A673 (cell line): ENCODE measurements around the gene TMEM132C. TPM values are rescaled to one million over a fixed set of nuclear protein-coding genes. Genes with fewer than 3 reads are reported as not detected.

Experiments used
- BruUV-seq: library from RNA; stranded (reverse); fragments of 400-500 nt; replicated peaks from 2 replicates; lab custom pipeline; 2021; lab: Mats Ljungman, UMichigan
- CTCF ChIA-PET: fragments of 300-600 bp; sonication (Branson Sonifier 250); formaldehyde crosslinking; loops from one replicate; lab custom pipeline; 2022; ENCODE audit warnings: antibody characterized with exemption; lab: Charles Lee
- POLR2A ChIA-PET: fragments of 300-600 bp; sonication (Branson Sonifier 250); formaldehyde crosslinking; loops from one replicate; lab custom pipeline; 2022; ENCODE audit warnings: antibody characterized with exemption; ENCODE audit not compliant: low non-redundant PET; lab: Charles Lee
- DNase-seq: peaks from one replicate; pipeline ENCODE4 v3.0.0-alpha.2; 2015; ENCODE audit warnings: low spot score
- H3K27ac ChIP-seq: fragments of 200-600 bp; sonication (generic); 2 replicates; pipeline ENCODE4 v1.5.1; 2016; ENCODE audit warnings: mixed run types, low read depth, mild to moderate bottlenecking, mixed read lengths, antibody characterized with exemption, low read length; ENCODE audit not compliant: poor library complexity, severe bottlenecking
- H3K27me3 ChIP-seq: fragments of 200-600 bp; sonication (generic); replicated peaks from 2 replicates; pipeline ENCODE4 v1.6.1; 2017; ENCODE audit warnings: mixed run types, low read depth, mild to moderate bottlenecking, mixed read lengths, antibody characterized with exemption, low read length; ENCODE audit not compliant: insufficient read depth, poor library complexity
- H3K36me3 ChIP-seq: fragments of 200-600 bp; sonication (generic); 2 replicates; pipeline ENCODE4 v1.6.1; 2016; ENCODE audit warnings: mixed run types, mild to moderate bottlenecking, mixed read lengths, antibody characterized with exemption, low read length; ENCODE audit not compliant: insufficient read depth, poor library complexity, severe bottlenecking
- H3K4me1 ChIP-seq: fragments of 200-600 bp; sonication (generic); 2 replicates; pipeline ENCODE4 v1.6.1; 2017; ENCODE audit warnings: mixed run types, mild to moderate bottlenecking, mixed read lengths, antibody characterized with exemption, low read length; ENCODE audit not compliant: insufficient read depth, poor library complexity, severe bottlenecking
- H3K4me3 ChIP-seq: fragments of 200-600 bp; sonication (generic); 2 replicates; pipeline ENCODE4 v1.5.1; 2016; ENCODE audit warnings: low read depth, mixed run types, mild to moderate bottlenecking, mixed read lengths, low read length; ENCODE audit not compliant: poor library complexity, severe bottlenecking
- H3K9me3 ChIP-seq: fragments of 200-600 bp; sonication (generic); 2 replicates; pipeline ENCODE4 v1.6.1; 2016; ENCODE audit warnings: mixed run types, low read depth, mild to moderate bottlenecking, mixed read lengths, antibody characterized with exemption, low read length; ENCODE audit not compliant: poor library complexity, severe bottlenecking
- EZH2 ChIP-seq: fragments of 200-600 bp; sonication (generic); IDR thresholded peaks from 2 replicates; pipeline ENCODE4 v1.6.1; 2017; ENCODE audit warnings: borderline replicate concordance, low read depth, mild to moderate bottlenecking, mixed read lengths, antibody characterized with exemption, low read length; ENCODE audit not compliant: poor library complexity, severe bottlenecking
- intact Hi-C: fragments of 100-400 bp; cut with micrococcal nuclease; formaldehyde crosslinking; loops from one replicate; pipeline ENCODE4 v1.10.0; 2022; ENCODE audit not compliant: unreplicated experiment
- total RNA-seq: library from RNA; stranded (reverse); gene quantifications from 2 replicates; pipeline ENCODE4 v1.2.3, GENCODE V29; 2021
- TF ChIP-seq, protein P1 (sequence below): fragments of 300-800, 200-600 bp; sonication (generic); conservative IDR thresholded peaks from 2 replicates; pipeline ENCODE4 v1.5.1; 2017; ENCODE audit warnings: low read depth, mild to moderate bottlenecking, antibody characterized with exemption, low read length, moderate library complexity, mixed read lengths

TMEM132C gene
- total RNA-seq, 1 experiment from 2014 or later = not detected

DNA sequence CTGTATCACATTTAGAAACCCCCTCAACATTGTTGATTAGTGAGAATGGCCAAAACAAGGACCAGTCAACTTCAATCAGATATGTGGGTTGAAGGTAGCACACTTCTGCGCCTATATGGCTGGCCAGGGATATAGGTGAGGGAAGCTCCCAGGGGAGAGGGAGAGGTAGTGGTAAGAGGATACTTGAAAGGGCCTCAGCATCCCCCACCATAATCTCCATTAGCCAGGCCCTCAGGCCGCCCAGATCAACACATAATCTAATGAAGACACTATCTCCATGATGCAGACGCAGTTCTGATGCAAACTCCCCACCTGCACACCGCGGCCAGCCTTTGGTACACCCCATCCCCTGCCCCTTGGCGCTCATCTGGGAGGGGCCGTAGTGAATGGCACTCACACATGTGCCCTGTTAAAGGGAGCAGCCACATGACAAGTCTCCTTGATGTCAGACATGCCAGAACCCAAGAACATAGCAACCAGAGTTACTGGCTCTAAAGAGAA, 158.0 kb downstream of the TMEM132C start:
- no peaks in the 10 kb centered on the region for H3K9me3 ChIP-seq
- no peak overlapping the region for H3K4me3 ChIP-seq
- DNase-seq = no peak
- no peaks in the 10 kb centered on the region for H3K4me1 ChIP-seq
- ChIA-PET POLR2A (no interaction called here), CTCF (no interaction called here)
- no peaks in the 10 kb centered on the region for H3K36me3 ChIP-seq
- no TSS peak for BruUV-seq
- intact Hi-C loops = no loop called here
- H3K27ac ChIP-seq = no peak overlapping the region
- peaks cover 47% of the 10 kb centered on the region for H3K27me3 ChIP-seq
- TF ChIP-seq, protein P1, sequence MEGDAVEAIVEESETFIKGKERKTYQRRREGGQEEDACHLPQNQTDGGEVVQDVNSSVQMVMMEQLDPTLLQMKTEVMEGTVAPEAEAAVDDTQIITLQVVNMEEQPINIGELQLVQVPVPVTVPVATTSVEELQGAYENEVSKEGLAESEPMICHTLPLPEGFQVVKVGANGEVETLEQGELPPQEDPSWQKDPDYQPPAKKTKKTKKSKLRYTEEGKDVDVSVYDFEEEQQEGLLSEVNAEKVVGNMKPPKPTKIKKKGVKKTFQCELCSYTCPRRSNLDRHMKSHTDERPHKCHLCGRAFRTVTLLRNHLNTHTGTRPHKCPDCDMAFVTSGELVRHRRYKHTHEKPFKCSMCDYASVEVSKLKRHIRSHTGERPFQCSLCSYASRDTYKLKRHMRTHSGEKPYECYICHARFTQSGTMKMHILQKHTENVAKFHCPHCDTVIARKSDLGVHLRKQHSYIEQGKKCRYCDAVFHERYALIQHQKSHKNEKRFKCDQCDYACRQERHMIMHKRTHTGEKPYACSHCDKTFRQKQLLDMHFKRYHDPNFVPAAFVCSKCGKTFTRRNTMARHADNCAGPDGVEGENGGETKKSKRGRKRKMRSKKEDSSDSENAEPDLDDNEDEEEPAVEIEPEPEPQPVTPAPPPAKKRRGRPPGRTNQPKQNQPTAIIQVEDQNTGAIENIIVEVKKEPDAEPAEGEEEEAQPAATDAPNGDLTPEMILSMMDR = no peak
- no peak for TF ChIP-seq EZH2

- CTCF ChIA-PET = no interaction called here
- TF ChIP-seq, protein P1 = no peak
- no peak for TF ChIP-seq EZH2
- Histone ChIP-seq H3K4me3 (no peak overlapping the region), H3K4me1 (no peaks in the 10 kb centered on the region), H3K27ac (no peak overlapping the region), H3K36me3 (no peaks in the 10 kb centered on the region), H3K27me3 (peaks cover 47% of the 10 kb centered on the region), H3K9me3 (no peaks in the 10 kb centered on the region)
- no TSS peak for BruUV-seq
- no peak for DNase-seq
- POLR2A ChIA-PET = interaction anchor here (0.6 kb wide), 1 partner anchor 70 kb away, joined by 3 read pairs; no protein-coding TSS in a partner anchor
- intact Hi-C loops = no loop called here
Observed at GRCh38 chr12:128425666-128426331, 158.8 kb downstream of the TMEM132C start.

- ChIA-PET POLR2A (interaction anchor here (0.6 kb wide), 1 partner anchor 71 kb away, joined by 3 read pairs; no protein-coding TSS in a partner anchor), CTCF (no interaction called here)
- Histone ChIP-seq H3K27me3 (peaks cover 47% of the 10 kb centered on the region), H3K4me1 (no peaks in the 10 kb centered on the region), H3K4me3 (no peak overlapping the region), H3K36me3 (no peaks in the 10 kb centered on the region), H3K27ac (no peak overlapping the region), H3K9me3 (no peaks in the 10 kb centered on the region)
- intact Hi-C loops = no loop called here
- no peak for DNase-seq
- TF ChIP-seq EZH2 = no peak
- TF ChIP-seq, protein P1 = no peak
- no TSS peak for BruUV-seq
Observed at GRCh38 chr12:128426511-128426910, 159.5 kb downstream of the TMEM132C start.
